Measurements from ENCODE around the gene MERTK. TPM values are rescaled to one million over a fixed set of nuclear protein-coding genes. Genes with fewer than 3 reads are reported as not detected.

Gene MERTK
- total and polyA plus RNA-seq, 2 of the 13 experiments (the other 11 are each of a cell fraction or from before 2014, with no cell fraction given), result 37.3 to 44.7 TPM

DNA sequence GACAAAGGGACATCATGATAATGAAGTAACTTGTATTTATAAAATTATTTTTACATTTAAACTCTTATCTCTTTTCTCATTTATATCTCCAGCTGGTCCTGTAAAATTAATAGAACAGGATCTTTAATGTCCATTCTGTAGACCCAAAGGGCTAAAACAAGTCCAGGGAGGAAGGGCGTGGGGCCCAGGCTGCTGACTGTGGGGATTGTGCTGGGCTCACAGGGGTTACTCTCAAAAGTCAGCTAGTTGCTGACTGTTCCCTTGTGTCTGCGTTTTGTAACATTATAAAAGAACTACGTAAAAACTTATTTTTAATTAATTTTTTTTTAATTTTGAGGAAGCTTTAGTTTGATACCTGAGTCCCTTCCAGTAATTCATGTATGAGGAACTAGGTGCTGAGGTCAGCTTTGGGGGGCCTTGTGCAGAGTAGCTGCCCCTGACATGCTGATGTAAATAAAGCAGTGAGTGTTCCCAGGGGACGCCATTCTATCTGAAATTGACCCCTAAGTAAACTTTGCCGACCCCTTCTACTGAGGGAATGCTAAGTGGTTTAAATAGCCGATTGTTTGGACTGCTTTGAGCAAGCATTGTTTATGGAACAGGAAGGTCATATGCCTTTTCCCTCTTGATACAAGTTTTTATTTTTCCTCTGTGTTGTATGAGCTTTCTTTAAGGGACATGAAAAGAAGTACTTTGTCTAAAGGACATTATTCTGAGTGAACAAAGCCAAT lies 56.4 kb downstream of the MERTK start (continued):
- TF ChIP-seq TIGD3 (CRISPR knock-in tag; IDR thresholded peaks at IDR 0.05; ENCODE audit: borderline replicate concordance), result no peak
- no peak for TF ChIP-seq AHDC1 (CRISPR knock-in tag; IDR thresholded peaks at IDR 0.05; ENCODE audit: borderline replicate concordance)
- TF ChIP-seq SATB2 (CRISPR knock-in tag; IDR thresholded peaks at IDR 0.05), result 0 out of 2 replicates have a peak, but pooled peaks have one; percentile 41
- 0 out of 2 replicates have a peak, but pooled peaks have one; percentile 67 for TF ChIP-seq KLF11 (CRISPR knock-in tag; IDR thresholded peaks at IDR 0.05)
- TF ChIP-seq NR2F1 (CRISPR knock-in tag; IDR thresholded peaks at IDR 0.05), result peak; percentile 25 to 66; a peak in 2 of 4 replicates
- TF ChIP-seq ZNF430 (CRISPR knock-in tag; IDR thresholded peaks at IDR 0.05), result no peak
- TF ChIP-seq MEIS2 (CRISPR knock-in tag; IDR thresholded peaks at IDR 0.05), result 0 out of 2 replicates have a peak, but pooled peaks have one; percentile 28
- no peak for TF ChIP-seq POLR2G (IDR thresholded peaks at IDR 0.05; ENCODE audit: low read depth, low read length)
- TF ChIP-seq ZNF33A (CRISPR knock-in tag; IDR thresholded peaks at IDR 0.05; ENCODE audit: borderline replicate concordance), result no peak
- TF ChIP-seq RFX5 (IDR thresholded peaks at IDR 0.05; ENCODE audit: low read depth, low read length), result no peak
- TF ChIP-seq GATAD1 (CRISPR knock-in tag; IDR thresholded peaks at IDR 0.05), result 0 out of 2 replicates have a peak, but pooled peaks have one; percentile 29
- TF ChIP-seq ZNF558 (CRISPR knock-in tag; IDR thresholded peaks at IDR 0.05; ENCODE audit: borderline replicate concordance), result no peak
- TF ChIP-seq ZBTB20 (CRISPR knock-in tag; IDR thresholded peaks at IDR 0.05; ENCODE audit: borderline replicate concordance, low read depth), result 0 out of 2 replicates have a peak, but pooled peaks have one; percentile 25
- peak; percentile 54; the same call in 1 of the 2 replicates for TF ChIP-seq FOSL2 (CRISPR knock-in tag; IDR thresholded peaks at IDR 0.05)
- TF ChIP-seq AKAP8 (CRISPR knock-in tag; IDR thresholded peaks at IDR 0.05), result no peak
- peak; percentile 57; the same call in 1 of the 2 replicates for TF ChIP-seq HDAC2 (CRISPR knock-in tag; IDR thresholded peaks at IDR 0.05)
- TF ChIP-seq EP300 (IDR thresholded peaks at IDR 0.05; ENCODE audit: low read depth in 2 of 2, low read length in 2 of 2), result peak in 1 of 2 experiments; percentile 74; a peak in 2 of 4 replicates
- peak; percentile 41; the same call in 1 of the 2 replicates for TF ChIP-seq EP300 (CRISPR knock-in tag; IDR thresholded peaks at IDR 0.05; ENCODE audit: borderline replicate concordance)
- 0 out of 2 replicates have a peak, but pooled peaks have one; percentile 19 for TF ChIP-seq HNF1B (CRISPR knock-in tag; IDR thresholded peaks at IDR 0.05)
- no peak for TF ChIP-seq GABPA (IDR thresholded peaks at IDR 0.05; ENCODE audit: low read depth, low read length)
- 0 out of 2 replicates have a peak, but pooled peaks have one; percentile 11 for TF ChIP-seq GABPA (CRISPR knock-in tag; IDR thresholded peaks at IDR 0.05; ENCODE audit: low read depth)
